HepG2 (cell line): ENCODE measurements around the gene NRIP2. TPM values are rescaled to one million over a fixed set of nuclear protein-coding genes. Genes with fewer than 3 reads are reported as not detected.

Experiments
- CENPX ChIP-seq: sonication (generic); formaldehyde crosslinking; IDR thresholded peaks from 2 replicates; pipeline ENCODE4 v1.9.0; 2021; ENCODE audit warnings: mild to moderate bottlenecking, missing genetic modification reagents, moderate library complexity
- FOXA3 ChIP-seq: IDR thresholded peaks from 2 replicates; pipeline ENCODE4 v1.6.1; 2016; ENCODE audit warnings: missing genetic modification reagents, missing compliant biosample characterization
- GPBP1L1 ChIP-seq: sonication (generic); formaldehyde crosslinking; IDR thresholded peaks from 2 replicates; pipeline ENCODE4 v1.5.0; 2020; ENCODE audit warnings: mild to moderate bottlenecking, missing genetic modification reagents
- KAT7 ChIP-seq: IDR thresholded peaks from 2 replicates; pipeline ENCODE4 v1.6.1; 2018; ENCODE audit warnings: borderline replicate concordance, missing compliant biosample characterization
- NPAS2 ChIP-seq: sonication (generic); formaldehyde crosslinking; IDR thresholded peaks from 2 replicates; pipeline ENCODE4 v1.8.0; 2022; ENCODE audit warnings: mild to moderate bottlenecking, missing genetic modification reagents, borderline replicate concordance
- PBX2 ChIP-seq: IDR thresholded peaks from 2 replicates; pipeline ENCODE4 v1.6.1; 2016; ENCODE audit warnings: control low read depth
- PHF5A ChIP-seq: IDR thresholded peaks from one replicate; pipeline ENCODE4 v1.6.1; 2018; ENCODE audit warnings: low read depth, missing genetic modification reagents; ENCODE audit not compliant: unreplicated experiment
- POGZ ChIP-seq: sonication (generic); formaldehyde crosslinking; IDR thresholded peaks from 2 replicates; pipeline ENCODE4 v1.4.0; 2020; ENCODE audit warnings: mild to moderate bottlenecking, missing genetic modification reagents
- RAD21 ChIP-seq: fragments of 450-650 bp; formaldehyde crosslinking; IDR thresholded peaks from 2 replicates; pipeline ENCODE4 v1.5.0; 2020; ENCODE audit warnings: mild to moderate bottlenecking
- RBM39 ChIP-seq: fragments of 200-400 bp; formaldehyde crosslinking; IDR thresholded peaks from one replicate; pipeline ENCODE4 v1.6.1; 2018; ENCODE audit warnings: antibody characterized with exemption, mild to moderate bottlenecking, low read depth, low read length; ENCODE audit not compliant: poor library complexity, severe bottlenecking
- RORA ChIP-seq: sonication (generic); formaldehyde crosslinking; IDR thresholded peaks from 2 replicates; pipeline ENCODE4 v1.5.0; 2020; ENCODE audit warnings: mild to moderate bottlenecking, missing genetic modification reagents, moderate library complexity
- SRSF4 ChIP-seq: fragments of 200-400 bp; formaldehyde crosslinking; IDR thresholded peaks from one replicate; pipeline ENCODE4 v1.6.1; 2018; ENCODE audit warnings: mild to moderate bottlenecking, low read depth, low read length, moderate library complexity; ENCODE audit not compliant: poor library complexity, severe bottlenecking
- U2AF1 ChIP-seq: fragments of 200-400 bp; formaldehyde crosslinking; optimal IDR thresholded peaks from 2 replicates; pipeline ENCODE3; 2017; ENCODE audit warnings: mild to moderate bottlenecking, low read depth, low read length
- ZBED4 ChIP-seq: sonication (generic); formaldehyde crosslinking; IDR thresholded peaks from 2 replicates; pipeline ENCODE4 v1.4.0; 2020; ENCODE audit warnings: missing genetic modification reagents, borderline replicate concordance
- ZBTB42 ChIP-seq: sonication (generic); formaldehyde crosslinking; IDR thresholded peaks from 2 replicates; pipeline ENCODE4 v1.5.0; 2020; ENCODE audit warnings: mild to moderate bottlenecking, missing genetic modification reagents
- ZHX1 ChIP-seq: sonication (generic); formaldehyde crosslinking; IDR thresholded peaks from 2 replicates; pipeline ENCODE4 v1.8.1; 2022; ENCODE audit warnings: low read depth, mild to moderate bottlenecking, missing genetic modification reagents
- ZNF17 ChIP-seq: sonication (generic); formaldehyde crosslinking; IDR thresholded peaks from 2 replicates; pipeline ENCODE4 v1.5.0; 2020; ENCODE audit warnings: mild to moderate bottlenecking, missing genetic modification reagents
- ZNF761 ChIP-seq: sonication (generic); formaldehyde crosslinking; conservative IDR thresholded peaks from 2 replicates; pipeline ENCODE4 v1.4.0; 2020; ENCODE audit warnings: mild to moderate bottlenecking, missing genetic modification reagents
- polyA plus RNA-seq, 8 experiments: library from polyadenylated mRNA; depleted of rRNA in 3 of 8; stranded (reverse) in 7 of 8; unstranded in 1 of 8; fragments of >200 nt; fragmentation: Illumina TruSeq in 4 of 8; extraction: Trizol in 4 of 8; gene quantifications; 2 replicates each; pipeline versions ENCODE4 v1.2.1 to v1.2.3, GENCODE V29; 2011 to 2016; ENCODE audit warnings: low read depth in 4 of 8, missing spikeins in 1 of 8, mixed read lengths in 1 of 8; ENCODE audit not compliant: insufficient read depth in 1 of 8
- total RNA-seq, 5 experiments: library from RNA; depleted of rRNA; stranded (reverse); fragments of >200 nt; fragmentation: Illumina TruSeq; extraction: Trizol; gene quantifications; 2 replicates each; pipeline ENCODE4 v1.2.3, GENCODE V29; 2016; ENCODE audit warnings: low read depth in 1 of 5

The NRIP2 gene
- total and polyA plus RNA-seq, 2 of the 13 experiments (the other 11 are each of a cell fraction or from before 2014, with no cell fraction given): not detected

GRCh38 chr12:2877953-2878732, 43.3 kb upstream of the NRIP2 start (continued):
- no peak for TF ChIP-seq ZHX1 (CRISPR knock-in tag)
- TF ChIP-seq ZBED4 (CRISPR knock-in tag): no peak
- no peak for TF ChIP-seq ZNF17 (CRISPR knock-in tag)
- no peak for TF ChIP-seq PBX2 (CRISPR knock-in tag)
- TF ChIP-seq RBM39: no peak
- TF ChIP-seq FOXA3 (CRISPR knock-in tag): no peak
- no peak for TF ChIP-seq ZBTB42 (CRISPR knock-in tag)
- TF ChIP-seq PHF5A: no peak
- no peak for TF ChIP-seq SRSF4
- no peak for TF ChIP-seq POGZ (CRISPR knock-in tag)
- TF ChIP-seq KAT7 (CRISPR knock-in tag): no peak
- TF ChIP-seq NPAS2 (CRISPR knock-in tag): no peak
- TF ChIP-seq RORA (CRISPR knock-in tag): no peak
- TF ChIP-seq U2AF1: no peak
- TF ChIP-seq ZNF761 (CRISPR knock-in tag): no peak
- no peak for TF ChIP-seq GPBP1L1 (CRISPR knock-in tag)
- TF ChIP-seq RAD21: no peak
- no peak for TF ChIP-seq CENPX (CRISPR knock-in tag)
